Activated T-helper 2 cell treated with anti-CD3 and anti-CD28 coated beads, Interferon-gamma antibody, Interleukin-2, Interleukin-4, amounts not matched to agents 10 μg/mL and 5 μg/mL and 100 μg/mL, durations not matched to agents 14 hours and 24 hours and 36 hours (primary cell): Measurements from ENCODE around the gene NOS1AP. TPM values are rescaled to one million over a fixed set of nuclear protein-coding genes. Genes with fewer than 3 reads are reported as not detected.

Experiments used
- DNase-seq: peaks from one replicate; pipeline ENCODE4 v3.0.0; 2021; ENCODE audit warnings: low spot score
- H3K27ac Mint-ChIP-seq: one replicate; pipeline ENCODE4 v1.8.0; 2021; ENCODE audit warnings: mixed read lengths
- H3K27me3 Mint-ChIP-seq: one replicate; pipeline ENCODE4 v1.8.0; 2021; ENCODE audit warnings: low read depth, mixed read lengths
- H3K36me3 Mint-ChIP-seq: one replicate; pipeline ENCODE4 v1.8.0; 2021; ENCODE audit warnings: low read depth, mixed read lengths
- H3K4me1 Mint-ChIP-seq: one replicate; pipeline ENCODE4 v1.8.0; 2021; ENCODE audit warnings: low read depth, mixed read lengths
- H3K4me3 Mint-ChIP-seq: one replicate; pipeline ENCODE4 v1.8.0; 2021; ENCODE audit warnings: low read depth, mild to moderate bottlenecking, moderate library complexity, mixed read lengths
- H3K9me3 Mint-ChIP-seq: one replicate; pipeline ENCODE4 v1.8.0; 2021; ENCODE audit warnings: mixed read lengths
- intact Hi-C: fragments of 100-400 bp; cut with micrococcal nuclease; formaldehyde crosslinking; loops from one replicate; pipeline ENCODE4 v1.15.1; 2023
- total RNA-seq: library from RNA; stranded (reverse); gene quantifications from 2 replicates; pipeline ENCODE4 v1.2.3, GENCODE V29; 2022

NOS1AP gene
- total RNA-seq, 1 donor from 2014 or later: not detected

DNA sequence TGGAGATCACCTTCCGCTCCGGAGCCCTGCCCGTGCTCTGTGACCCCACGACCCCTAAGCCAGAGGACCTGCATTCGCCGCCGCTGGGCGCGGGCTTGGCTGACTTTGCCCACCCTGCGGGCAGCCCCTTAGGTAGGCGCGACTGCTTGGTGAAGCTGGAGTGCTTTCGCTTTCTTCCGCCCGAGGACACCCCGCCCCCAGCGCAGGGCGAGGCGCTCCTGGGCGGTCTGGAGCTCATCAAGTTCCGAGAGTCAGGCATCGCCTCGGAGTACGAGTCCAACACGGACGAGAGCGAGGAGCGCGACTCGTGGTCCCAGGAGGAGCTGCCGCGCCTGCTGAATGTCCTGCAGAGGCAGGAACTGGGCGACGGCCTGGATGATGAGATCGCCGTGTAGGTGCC, 297.6 kb downstream of the NOS1AP start:
- H3K9me3 Mint-ChIP-seq: no peaks in the 10 kb centered on the region
- H3K4me1 Mint-ChIP-seq: no peaks in the 10 kb centered on the region
- H3K36me3 Mint-ChIP-seq: no peaks in the 10 kb centered on the region
- H3K4me3 Mint-ChIP-seq: no peak overlapping the region
- no peak overlapping the region for H3K27ac Mint-ChIP-seq
- intact Hi-C loops: no loop called here
- peaks cover 2% of the 10 kb centered on the region for H3K27me3 Mint-ChIP-seq
- DNase-seq: no peak

GRCh38 chr1:162367772-162368171, 298.3 kb downstream of the NOS1AP start:
- Mint-ChIP-seq H3K36me3 (no peaks in the 10 kb centered on the region), H3K4me1 (no peaks in the 10 kb centered on the region), H3K27ac (no peak overlapping the region), H3K9me3 (no peaks in the 10 kb centered on the region), H3K27me3 (peaks cover 2% of the 10 kb centered on the region), H3K4me3 (no peak overlapping the region)
- DNase-seq: no peak
- intact Hi-C loops: no loop called here

DNA sequence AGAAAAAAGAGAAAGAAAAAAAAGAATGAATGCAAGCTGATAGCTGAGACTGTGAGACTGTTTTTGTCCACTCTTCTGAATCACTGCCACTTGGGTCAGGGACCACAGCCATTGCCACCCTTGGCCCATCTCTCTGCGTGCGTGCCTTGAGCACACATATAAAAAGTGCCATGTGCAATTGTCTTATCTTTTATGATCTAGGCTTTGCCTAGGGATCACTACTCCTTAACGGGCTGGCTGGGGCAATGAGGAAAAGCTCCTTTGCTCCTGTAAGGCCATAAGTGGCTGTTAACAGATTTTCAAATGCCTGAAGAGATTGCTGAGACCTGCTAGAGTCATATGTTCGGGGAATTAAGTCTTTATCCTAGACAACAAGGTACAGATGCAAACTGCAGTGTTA, 299.0 kb downstream of the NOS1AP start:
- no peaks in the 10 kb centered on the region for H3K9me3 Mint-ChIP-seq
- H3K27ac Mint-ChIP-seq: no peak overlapping the region

DNA sequence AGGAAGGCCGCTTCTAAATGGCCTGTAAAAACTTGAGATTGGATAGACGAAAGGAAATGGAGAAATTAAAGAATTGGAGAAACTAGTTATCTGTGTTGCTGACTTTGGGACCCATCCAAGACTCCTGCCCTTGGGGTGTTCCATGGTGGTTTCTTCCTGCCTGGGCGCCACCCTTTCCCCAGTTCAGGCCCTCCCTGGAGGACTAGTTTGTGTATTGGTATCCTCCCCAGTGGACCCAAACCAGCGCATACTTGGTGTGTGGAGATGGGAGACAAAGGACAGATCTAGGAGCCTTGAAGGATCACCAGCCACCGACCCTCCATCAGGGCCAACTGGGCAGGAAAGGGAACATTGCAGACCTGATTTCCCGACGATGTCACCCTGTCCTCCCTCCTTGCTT, 300.1 kb downstream of the NOS1AP start:
- H3K4me3 Mint-ChIP-seq: no peak overlapping the region
- intact Hi-C loops: no loop called here
- DNase-seq: no peak
- H3K9me3 Mint-ChIP-seq: no peaks in the 10 kb centered on the region
- H3K27ac Mint-ChIP-seq: no peak overlapping the region
- no peaks in the 10 kb centered on the region for H3K36me3 Mint-ChIP-seq
- H3K27me3 Mint-ChIP-seq: no peaks in the 10 kb centered on the region
- no peaks in the 10 kb centered on the region for H3K4me1 Mint-ChIP-seq

More for the DNA sequence above, 299.0 kb downstream of the NOS1AP start:
- no peak for DNase-seq
- Mint-ChIP-seq H3K4me3 (no peak overlapping the region), H3K36me3 (no peaks in the 10 kb centered on the region), H3K4me1 (no peaks in the 10 kb centered on the region), H3K27me3 (peaks cover 2% of the 10 kb centered on the region)
- intact Hi-C loops: no loop called here

GRCh38 chr1:162370161-162370560, 300.7 kb downstream of the NOS1AP start:
- Mint-ChIP-seq H3K4me3 (no peak overlapping the region), H3K4me1 (no peaks in the 10 kb centered on the region), H3K9me3 (no peaks in the 10 kb centered on the region), H3K36me3 (no peaks in the 10 kb centered on the region), H3K27ac (no peak overlapping the region), H3K27me3 (no peaks in the 10 kb centered on the region)
- intact Hi-C loops: no loop called here
- DNase-seq: no peak

DNA sequence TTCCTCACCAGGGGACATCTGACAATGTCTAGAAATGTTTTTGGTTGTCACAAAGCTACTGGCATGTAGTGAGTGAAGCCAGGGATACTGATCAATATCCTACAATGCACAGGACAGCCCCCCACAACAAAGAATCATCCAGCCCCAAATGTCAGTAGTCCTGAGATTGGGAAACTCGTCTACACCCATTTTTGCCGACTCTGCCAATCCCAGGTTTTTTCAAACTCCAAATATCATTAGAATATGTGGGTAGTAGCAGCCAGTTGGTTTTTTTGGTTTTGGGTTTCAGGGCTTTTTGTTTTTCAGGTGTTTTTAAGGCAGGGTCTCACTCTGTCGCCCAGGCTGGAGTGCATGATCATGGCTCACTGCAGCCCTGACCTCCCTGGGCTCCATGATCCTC, 301.2 kb downstream of the NOS1AP start:
- no peaks in the 10 kb centered on the region for H3K27me3 Mint-ChIP-seq
- no peak overlapping the region for H3K27ac Mint-ChIP-seq
- intact Hi-C loops: no loop called here
- H3K4me1 Mint-ChIP-seq: no peaks in the 10 kb centered on the region
- no peak overlapping the region for H3K4me3 Mint-ChIP-seq
- DNase-seq: no peak
- no peaks in the 10 kb centered on the region for H3K36me3 Mint-ChIP-seq
- H3K9me3 Mint-ChIP-seq: no peaks in the 10 kb centered on the region

DNA sequence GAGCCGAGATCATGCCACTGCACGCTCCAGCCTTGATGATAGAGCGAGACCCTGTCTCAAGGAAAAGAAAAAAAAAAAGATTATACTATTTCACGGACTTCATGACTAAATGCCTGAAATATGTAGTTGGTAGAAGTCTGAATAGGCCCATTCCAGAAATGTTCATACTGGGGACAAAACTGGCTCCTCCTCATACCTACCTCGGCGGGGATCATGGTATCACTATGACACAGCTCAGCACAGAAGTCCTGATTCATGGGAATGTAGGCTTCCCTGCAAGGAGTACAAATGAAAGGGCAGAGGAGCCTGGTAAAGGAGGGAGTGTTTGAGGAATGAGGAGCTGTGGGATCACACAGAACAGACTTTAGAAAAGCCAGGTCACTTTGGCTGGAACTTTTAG, 302.1 kb downstream of the NOS1AP start:
- Mint-ChIP-seq H3K9me3 (no peaks in the 10 kb centered on the region), H3K36me3 (no peaks in the 10 kb centered on the region), H3K27me3 (no peaks in the 10 kb centered on the region), H3K4me3 (no peak overlapping the region), H3K4me1 (no peaks in the 10 kb centered on the region), H3K27ac (no peak overlapping the region)
- no peak for DNase-seq
- intact Hi-C loops: no loop called here

DNA sequence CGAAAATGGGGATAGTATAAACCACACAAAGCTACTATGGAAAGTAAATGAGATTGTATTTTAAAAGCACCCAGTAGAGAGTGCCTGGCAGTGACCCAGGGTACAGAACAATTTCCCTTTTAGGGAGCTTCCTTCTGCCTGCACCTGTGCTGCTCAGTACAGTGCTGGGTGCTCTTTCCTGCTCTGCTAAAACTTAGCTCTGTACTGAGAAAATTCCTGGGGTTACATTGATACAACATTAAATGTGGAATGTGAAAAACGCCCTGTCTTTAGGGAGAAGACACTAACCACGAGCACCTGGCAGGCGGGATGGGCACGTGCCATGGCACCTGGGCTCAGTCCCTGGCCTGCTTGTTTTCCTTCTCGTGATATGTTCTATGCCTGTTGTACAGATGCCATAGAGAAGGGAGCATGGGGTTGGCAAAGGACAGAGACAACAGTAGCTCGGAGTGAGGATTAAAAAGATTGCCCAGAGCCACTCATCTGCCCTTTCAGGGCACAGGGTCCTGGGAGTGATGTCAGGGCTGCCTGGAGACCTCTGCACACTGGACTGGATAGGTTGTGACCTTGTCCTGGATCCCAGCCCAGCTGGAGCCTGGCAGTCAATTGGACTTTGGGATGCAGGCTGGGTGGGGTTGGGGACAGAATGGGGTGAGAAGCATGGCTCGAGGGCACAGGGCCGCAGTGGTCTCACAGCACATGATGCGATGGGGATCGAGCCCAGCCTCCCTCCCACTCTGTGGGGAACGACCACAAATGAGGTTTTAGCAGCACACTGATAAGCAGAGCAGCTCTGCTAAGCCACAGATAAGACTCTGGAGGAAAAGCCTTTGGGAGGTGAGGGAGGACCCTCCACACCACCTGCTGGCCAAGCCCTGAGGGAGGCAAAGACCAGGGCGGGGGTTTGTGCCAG, 302.9 kb downstream of the NOS1AP start:
- H3K4me3 Mint-ChIP-seq: no peak overlapping the region
- intact Hi-C loops: no loop called here
- H3K27me3 Mint-ChIP-seq: no peaks in the 10 kb centered on the region
- no peaks in the 10 kb centered on the region for H3K4me1 Mint-ChIP-seq
- no peaks in the 10 kb centered on the region for H3K9me3 Mint-ChIP-seq
- no peak overlapping the region for H3K27ac Mint-ChIP-seq
- no peaks in the 10 kb centered on the region for H3K36me3 Mint-ChIP-seq
- DNase-seq: no peak

DNA sequence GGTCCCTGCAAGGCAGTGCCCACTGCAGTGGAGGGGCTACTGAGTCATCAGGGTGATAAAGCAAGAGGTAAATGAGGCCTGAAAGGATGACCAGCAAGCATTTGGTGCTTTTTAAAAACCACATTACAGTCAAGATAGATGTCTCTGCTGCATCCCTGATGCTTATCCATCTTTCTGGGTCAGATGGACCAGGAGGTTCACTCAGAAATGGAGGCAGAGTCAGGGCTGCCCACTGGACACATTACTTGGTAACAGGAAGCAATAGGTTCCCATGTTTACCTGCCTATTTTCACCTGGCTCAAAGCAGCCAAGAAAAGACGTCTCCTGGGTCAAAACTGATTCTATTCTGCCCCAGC, 303.6 kb downstream of the NOS1AP start:
- H3K4me3 Mint-ChIP-seq: no peak overlapping the region
- no peaks in the 10 kb centered on the region for H3K36me3 Mint-ChIP-seq
- H3K27ac Mint-ChIP-seq: no peak overlapping the region
- no peak for DNase-seq
- no peaks in the 10 kb centered on the region for H3K9me3 Mint-ChIP-seq
- H3K4me1 Mint-ChIP-seq: no peaks in the 10 kb centered on the region
- H3K27me3 Mint-ChIP-seq: no peaks in the 10 kb centered on the region
- intact Hi-C loops: no loop called here

DNA sequence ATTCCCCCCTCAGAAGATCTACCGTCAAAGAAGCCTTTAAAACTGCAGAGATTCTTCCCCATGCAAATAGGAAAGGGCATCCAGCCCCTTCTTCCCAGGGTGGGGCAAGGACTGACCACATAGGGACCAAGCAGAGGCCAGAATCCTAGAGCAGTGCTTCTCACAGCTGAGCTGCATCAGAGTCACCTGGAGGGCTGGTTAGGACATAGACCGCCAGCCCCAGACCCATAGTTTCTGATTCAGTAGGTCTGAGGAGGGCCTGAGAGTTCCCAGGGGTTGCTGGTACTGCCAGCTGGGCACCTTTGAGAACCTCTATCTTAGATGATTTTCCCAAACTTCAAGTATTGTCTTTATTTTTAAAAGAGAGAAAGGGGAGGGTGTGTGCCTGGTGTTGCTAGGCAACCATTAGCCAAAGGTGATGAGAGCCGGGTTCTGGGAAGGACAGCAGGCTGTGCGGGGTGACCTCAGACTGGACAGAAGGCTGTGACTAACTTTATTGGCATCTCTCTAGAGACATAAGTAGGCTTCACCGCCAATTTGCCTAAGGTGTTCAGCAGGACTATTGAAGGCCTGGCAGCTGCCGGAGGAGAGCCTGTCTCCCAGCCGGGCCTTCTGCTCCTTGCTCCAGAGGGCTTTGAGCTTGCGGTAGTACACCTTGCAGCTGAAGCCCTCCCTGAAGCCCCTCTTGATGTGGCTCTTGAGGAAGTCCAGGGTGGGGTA, 304.2 kb downstream of the NOS1AP start:
- H3K36me3 Mint-ChIP-seq: no peaks in the 10 kb centered on the region
- H3K4me1 Mint-ChIP-seq: no peaks in the 10 kb centered on the region
- no peak for DNase-seq
- no peaks in the 10 kb centered on the region for H3K27me3 Mint-ChIP-seq
- intact Hi-C loops: no loop called here
- no peak overlapping the region for H3K4me3 Mint-ChIP-seq
- H3K27ac Mint-ChIP-seq: no peak overlapping the region
- no peaks in the 10 kb centered on the region for H3K9me3 Mint-ChIP-seq

DNA sequence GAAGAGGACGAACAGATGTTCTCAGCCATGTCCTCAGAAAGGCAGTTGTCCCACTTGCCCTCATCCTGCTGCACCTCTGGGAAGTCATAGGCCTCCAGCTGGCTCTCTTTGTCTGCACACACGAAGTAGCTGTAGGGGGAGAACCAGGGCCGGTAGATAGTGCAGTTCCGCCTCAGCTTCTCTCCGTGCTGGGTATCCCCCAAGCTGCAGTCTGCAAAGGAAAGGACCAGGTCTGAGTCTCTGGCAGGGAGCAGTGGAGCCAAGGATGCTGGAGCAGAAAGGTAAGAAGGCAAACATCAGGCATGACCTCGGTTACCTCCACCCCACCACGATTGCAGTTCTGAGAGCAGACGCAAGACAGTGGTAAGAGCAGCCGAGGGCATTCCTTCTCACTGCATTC, 304.9 kb downstream of the NOS1AP start:
- H3K27me3 Mint-ChIP-seq: no peaks in the 10 kb centered on the region
- intact Hi-C loops: no loop called here
- H3K4me1 Mint-ChIP-seq: no peaks in the 10 kb centered on the region
- no peak for DNase-seq
- H3K36me3 Mint-ChIP-seq: no peaks in the 10 kb centered on the region
- H3K4me3 Mint-ChIP-seq: no peak overlapping the region
- no peak overlapping the region for H3K27ac Mint-ChIP-seq
- no peaks in the 10 kb centered on the region for H3K9me3 Mint-ChIP-seq

- peaks cover 2% of the 10 kb centered on the region for H3K27me3 Mint-ChIP-seq
- no peaks in the 10 kb centered on the region for H3K9me3 Mint-ChIP-seq
- no peak overlapping the region for H3K27ac Mint-ChIP-seq
- no peaks in the 10 kb centered on the region for H3K36me3 Mint-ChIP-seq
- no peak overlapping the region for H3K4me3 Mint-ChIP-seq
- DNase-seq: no peak
- intact Hi-C loops: no loop called here
- no peaks in the 10 kb centered on the region for H3K4me1 Mint-ChIP-seq
These were observed 306.0 kb downstream of the NOS1AP start for GRCh38 chr1:162375463-162375862.

DNA sequence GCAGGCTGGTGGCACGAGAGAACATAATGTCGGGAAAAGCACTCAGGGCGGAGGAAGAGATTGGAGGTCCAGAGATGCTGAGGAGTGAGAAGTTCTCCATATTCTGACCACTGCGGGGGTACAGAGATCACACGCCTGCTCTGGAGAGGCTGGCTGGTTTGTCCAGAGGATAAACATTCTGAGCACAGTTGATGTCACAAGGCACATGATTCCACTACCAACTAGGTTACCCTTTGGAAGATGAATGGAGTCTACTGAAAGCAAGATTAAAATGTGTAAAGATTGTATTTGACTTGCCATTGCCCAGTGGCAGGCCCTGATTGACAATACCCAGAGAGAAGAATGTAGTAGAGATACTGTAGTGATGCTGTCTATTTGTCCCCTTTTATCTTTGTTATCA, 307.2 kb downstream of the NOS1AP start, which contains the start of gene SPATA46:
SPATA46 (minus strand) TSS at position 164 of the 400 bp plus-strand sequence; CDS start at position 100, 64 bp downstream.
- DNase-seq: no peak
- H3K27me3 Mint-ChIP-seq: peaks cover 2% of the 10 kb centered on the region
- intact Hi-C loops: no loop called here
- no peaks in the 10 kb centered on the region for H3K4me1 Mint-ChIP-seq
- H3K27ac Mint-ChIP-seq: no peak within 1 kb of the TSS
- H3K4me3 Mint-ChIP-seq: no peak within 1 kb of the TSS
- no peaks in the 10 kb centered on the region for H3K36me3 Mint-ChIP-seq
- H3K9me3 Mint-ChIP-seq: no peaks in the 10 kb centered on the region
